GM19351 (cell line): Measurements from ENCODE around the gene KIF25.
"Not testable (repeated sequence)": the region's sequence is repeated elsewhere in the genome, so short reads cannot be mapped to it uniquely, and the experiment has no call there.

Source experiments
- ATAC-seq: cut with Tn5 transposase; IDR thresholded peaks from one replicate; pipeline ENCODE4 v1.9.1; 2021; ENCODE audit warnings: mild to moderate bottlenecking, moderate library complexity; ENCODE audit not compliant: unreplicated experiment

Gene KIF25

DNA sequence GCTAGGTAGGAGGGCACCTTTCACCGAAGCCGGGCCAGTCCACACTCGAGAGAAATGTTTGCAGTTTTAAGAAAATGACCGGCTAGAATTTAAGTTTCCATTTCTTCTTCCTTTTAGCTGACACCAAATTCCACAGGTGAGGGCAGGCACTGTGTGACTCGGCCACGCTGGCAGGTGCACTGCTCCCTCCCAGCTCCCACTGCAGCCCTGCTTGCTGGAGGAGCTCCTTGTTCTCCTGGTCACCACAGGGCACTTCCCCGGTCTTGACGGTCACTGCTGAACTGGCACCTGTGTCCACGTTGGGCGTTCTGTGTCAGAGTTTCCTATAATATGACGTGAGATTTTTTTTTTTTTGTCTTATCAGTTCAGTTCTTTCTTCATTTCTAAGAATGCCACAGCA is 3.6 kb upstream of the KIF25 start:
- ATAC-seq = no peak

DNA sequence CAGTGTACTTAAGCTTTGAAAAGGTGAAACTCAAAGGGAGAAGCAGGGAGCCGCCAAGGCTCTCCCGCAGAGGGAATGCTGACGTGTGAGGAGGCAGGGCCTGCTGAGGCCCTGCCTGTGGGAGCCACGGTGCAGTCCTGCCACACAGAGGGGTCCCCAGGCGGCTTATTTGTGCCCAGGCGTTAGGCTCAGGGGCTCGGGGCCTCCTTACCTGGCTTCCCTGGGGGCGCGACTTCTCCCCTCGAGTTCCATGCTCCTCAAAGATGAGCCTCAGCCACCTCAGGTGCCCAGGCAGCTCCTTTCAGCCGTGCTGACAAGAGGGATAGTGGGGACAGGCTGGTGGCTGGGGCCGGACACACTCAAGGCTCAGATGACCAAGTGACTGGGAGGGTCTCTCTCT is 2.2 kb upstream of the KIF25 start:
- no peak for ATAC-seq

DNA sequence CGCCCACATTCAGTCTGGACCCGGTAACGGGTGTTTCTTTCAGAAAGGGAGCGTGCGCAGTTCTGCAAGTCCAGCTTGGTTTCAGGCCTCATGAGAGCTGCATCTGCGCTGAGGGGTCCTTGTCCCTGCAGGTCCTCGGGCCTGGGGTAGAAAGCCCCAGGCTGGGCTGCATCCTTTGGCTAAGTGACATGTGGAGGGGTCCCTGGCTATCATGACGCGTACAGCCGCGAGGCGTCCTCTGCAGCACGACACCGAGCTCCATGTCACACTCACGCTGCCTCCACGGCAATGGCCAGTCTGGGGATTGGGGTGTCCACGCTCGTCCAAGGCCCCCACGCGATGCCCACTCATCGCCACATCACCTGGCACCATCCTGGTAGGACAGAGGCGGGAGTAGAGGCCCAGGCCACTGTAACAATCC is 1.7 kb upstream of the KIF25 start:
- ATAC-seq = no peak

DNA sequence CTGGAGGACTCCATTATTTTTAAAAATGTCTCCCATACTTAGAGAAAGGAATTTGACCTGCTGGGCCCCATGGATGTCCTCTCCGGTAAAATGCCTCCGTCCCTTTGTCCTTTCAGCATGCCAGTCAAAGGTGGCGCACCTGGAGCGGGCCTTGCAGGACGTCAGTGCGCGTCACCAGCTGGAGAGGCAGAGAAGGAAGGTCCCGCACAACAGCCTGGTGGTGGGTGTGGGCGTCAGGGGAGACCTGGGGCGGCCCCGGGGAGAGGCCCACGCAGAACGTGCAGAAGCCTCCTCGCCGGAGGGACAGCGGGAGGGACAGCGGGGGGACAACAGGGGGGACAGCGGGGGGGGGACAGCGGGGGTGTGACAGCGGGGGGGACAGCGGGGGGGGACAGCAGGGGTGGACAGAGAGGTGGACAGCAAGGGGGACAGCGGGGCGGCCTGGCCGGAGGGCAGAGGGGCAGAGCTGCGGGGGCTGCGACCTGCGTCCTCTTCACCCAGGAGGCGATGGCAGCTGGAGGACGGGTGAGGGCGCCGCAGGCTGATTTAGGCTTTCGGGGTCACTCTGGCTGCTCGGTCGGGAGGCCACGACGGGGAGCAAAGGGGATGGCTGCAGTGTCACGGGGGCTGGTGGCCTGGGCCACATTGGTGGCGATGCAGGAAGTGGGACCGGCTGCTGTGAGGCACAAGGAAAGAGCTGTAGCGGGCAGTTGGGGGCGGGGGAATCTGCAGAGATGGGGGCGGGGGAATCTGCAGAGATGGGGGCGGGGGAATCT is 859 bp upstream of the KIF25 start:
- no peak for ATAC-seq

DNA sequence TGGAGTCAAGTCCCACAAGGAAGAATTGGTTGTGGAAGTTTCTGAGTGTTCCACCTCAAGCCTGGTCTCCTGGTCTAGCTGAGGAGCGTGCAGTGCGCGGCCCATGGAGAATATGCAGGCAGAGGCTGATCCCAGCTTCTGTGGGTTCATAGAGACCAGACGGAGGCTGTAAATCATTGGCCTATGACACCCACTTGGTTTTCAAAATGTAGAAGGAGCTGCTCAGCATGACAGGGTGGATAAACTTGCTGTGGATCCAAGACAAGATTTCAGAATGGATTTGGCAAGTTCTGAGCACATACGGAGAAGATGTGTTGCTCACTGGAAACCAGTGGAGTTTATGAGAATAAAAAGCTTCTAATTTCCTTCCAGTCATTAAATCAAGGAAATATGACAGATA is 744 bp downstream of the KIF25 start:
- no peak for ATAC-seq

DNA sequence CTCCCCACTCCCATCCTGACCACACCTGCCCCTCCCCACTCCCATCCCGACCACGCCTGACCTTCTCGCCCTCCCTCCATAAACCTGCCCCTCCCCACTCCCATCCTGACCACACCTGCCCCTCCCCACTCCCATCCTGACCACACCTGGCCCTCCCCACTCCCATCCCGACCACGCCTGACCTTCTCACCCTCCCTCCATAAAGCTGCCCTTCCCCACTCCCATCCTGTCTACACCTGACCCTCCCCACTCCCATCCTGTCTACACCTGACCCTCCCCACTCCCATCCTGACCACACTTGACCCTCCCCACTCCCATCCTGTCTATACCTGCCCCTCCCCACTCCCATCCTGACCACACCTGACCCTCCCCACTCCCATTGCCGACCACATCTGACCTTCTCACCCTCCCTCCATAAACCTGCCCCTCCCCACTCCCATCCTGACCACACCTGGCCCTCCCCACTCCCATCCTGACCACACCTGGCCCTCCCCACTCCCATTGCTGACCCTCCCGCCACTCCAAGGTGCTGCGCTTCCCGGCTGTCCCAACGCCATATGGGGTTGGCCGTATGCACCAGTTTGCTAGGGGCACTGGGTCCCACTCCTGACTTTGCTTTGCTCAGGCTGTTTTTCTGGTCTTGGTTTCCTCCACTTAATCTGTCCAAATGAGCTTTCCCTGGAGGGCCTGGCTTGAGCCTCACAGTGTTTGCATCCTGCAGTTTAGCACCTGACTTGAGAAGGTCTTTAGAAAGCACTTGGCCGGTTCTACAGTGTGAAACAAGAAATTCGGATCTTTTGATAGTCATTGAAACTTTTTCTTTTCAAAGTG is 2.9 kb downstream of the KIF25 start:
- no peak for ATAC-seq

DNA sequence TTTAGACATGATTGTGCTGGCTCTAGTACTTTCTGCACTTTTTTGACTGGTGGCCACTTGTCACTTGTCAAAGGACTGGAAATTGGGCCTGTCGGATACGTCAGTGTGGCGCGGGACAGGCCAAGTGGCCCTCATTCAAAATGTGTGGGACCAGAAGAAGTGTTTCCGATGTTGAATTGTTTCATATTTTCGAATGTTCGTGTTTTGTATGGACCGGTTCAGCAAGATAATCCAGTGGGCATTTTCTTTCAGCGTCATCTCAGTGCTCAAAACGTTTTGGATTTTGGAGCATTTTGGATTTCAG is 3.5 kb downstream of the KIF25 start:
- ATAC-seq = no peak

DNA sequence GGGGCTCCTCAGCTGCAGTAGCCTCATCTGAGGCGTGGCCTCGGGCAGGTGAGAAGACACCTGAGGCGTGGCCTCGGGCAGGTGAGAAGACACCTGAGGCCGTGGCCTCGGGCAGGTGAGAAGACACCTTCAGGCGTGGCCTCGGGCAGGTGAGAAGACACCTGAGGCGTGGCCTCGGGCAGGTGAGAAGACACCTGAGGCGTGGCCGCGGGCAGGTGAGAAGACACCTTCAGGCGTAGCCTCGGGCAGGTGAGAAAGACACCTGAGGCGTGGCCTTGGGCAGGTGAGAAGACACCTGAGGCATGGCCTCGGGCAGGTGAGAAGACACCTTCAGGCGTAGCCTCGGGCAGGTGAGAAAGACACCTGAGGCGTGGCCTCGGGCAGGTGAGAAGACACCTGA is 4.0 kb downstream of the KIF25 start:
- ATAC-seq = not testable (repeated sequence)

DNA sequence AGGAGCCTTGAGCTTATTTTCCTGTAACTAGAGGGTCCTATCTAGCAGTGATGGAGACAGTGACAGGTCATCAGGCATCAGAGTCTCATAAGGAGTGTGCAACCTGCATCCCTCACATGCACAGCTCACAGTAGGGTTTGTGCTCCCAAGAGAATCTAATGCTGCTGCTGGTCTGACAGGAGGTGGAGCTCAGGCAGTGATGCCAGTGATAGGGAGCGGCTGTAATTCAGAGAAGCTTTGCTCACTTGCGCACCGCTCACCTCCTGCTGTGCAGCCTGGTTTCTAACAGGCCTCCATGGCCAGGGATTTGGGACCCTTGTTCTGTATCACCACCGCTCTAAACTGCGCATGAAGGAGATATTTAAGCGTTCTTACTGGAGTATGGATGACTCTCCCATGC is 5.3 kb downstream of the KIF25 start:
- no peak for ATAC-seq

DNA sequence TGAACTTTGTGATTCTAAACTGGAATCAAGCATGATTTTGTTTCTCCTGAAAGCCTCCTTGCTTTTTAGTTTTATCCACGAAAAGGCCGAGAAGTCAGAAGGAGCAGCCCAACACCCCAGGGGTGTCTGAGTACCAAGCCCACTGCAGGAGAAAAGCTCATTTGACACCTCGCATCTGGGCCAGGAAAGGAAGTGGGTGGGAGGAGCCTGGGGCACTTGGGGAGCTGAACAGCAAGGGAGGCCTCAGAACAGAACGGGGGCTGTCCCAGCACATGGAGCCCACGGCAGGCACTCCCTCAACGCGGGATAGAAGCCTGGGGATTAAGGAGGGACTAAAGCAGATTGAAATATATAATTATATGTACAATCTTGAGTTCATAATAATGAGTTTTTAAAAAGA is 6.6 kb downstream of the KIF25 start:
- ATAC-seq = no peak

DNA sequence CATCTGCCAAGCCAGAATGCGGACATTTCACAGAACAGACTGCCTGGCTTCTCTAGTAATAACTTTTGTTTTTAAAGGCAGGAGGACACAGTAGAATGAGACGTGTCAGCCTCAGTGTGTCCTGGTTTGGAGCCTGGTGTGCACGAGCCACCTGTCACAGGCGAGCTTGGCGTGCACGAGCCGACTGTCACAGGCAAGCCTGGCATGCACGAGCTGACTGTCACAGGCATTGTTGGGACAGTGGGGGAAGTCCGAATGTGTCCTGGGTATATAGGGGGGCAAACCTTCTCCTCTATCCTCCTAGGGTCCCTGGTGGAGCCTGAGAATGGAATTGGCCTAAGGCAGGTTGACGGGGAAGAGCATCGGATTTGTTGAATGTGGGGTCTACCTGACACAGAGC is 7.5 kb downstream of the KIF25 start:
- no peak for ATAC-seq

DNA sequence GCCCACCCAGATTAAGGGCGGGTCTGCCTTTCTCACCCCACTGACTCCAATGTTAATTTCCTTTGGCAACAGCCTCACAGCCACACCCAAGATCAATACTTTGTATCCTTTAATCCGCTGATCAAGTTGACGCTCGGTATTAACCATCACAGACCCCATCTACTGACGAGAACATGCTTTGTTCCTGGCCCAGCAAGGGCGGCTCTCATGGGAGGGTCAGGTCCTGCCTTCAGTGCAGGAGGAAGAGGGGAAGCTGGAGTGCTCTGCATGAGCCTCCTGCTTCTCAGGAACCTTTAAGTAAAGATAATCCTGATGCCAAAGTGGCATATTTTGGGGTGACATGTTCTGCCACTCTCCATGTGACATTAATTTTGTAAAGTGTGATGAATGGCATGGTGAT is 8.3 kb downstream of the KIF25 start:
- no peak for ATAC-seq

DNA sequence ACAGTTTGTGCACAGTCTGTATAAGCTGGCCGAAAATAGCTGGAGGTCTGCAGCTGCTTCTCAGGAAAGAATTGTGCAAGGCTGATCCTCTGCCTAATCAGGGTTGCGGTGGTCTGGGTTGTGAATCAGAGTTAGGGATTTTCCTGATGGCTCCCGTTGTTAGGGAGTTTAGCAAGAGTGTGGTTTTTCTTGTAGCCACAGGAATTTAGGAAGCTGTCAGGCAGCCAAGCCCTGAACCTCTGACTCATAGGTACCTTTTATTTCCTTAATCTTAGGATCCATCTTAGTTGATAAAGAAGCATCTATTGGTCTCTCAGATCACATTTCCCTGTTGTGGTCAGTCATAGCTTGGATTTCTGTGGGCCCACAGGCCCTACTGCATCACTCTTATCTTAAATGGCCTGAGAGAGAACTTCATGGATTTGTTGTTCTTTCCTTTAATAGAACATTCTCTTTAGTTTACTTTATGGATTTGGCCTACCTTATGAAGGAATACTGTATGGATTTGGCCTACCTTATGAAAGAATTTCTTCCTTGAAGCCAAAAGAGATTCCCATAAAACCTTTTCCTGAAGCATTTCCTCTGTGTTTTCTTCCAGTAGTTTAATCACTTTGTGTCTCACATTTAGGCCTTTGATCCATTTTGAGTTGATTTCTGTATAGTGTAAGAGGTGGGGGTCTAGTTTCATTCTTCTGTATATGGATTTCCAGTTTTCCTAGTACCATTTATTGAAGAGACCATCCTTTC is 10.3 kb downstream of the KIF25 start:
- no peak for ATAC-seq

DNA sequence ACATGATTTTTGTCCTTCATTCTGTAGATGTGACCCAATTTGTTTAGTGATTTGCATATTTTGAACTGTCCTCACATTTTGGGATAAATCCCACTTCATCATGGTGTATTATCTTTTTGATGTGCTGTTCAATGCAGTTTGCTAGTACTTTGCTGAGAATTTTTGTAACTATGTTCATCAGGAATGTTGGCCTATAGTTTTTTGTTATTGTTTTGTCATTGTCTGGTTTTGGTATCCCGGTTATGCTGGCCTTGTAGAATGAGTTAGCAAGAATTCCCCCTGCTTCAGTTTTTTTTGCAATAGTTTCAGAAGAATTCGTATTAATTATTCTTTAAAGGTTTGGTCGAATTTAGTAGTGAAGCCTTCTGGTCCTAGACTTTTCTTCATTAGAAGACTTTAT is 11.9 kb downstream of the KIF25 start:
- ATAC-seq = no peak

DNA sequence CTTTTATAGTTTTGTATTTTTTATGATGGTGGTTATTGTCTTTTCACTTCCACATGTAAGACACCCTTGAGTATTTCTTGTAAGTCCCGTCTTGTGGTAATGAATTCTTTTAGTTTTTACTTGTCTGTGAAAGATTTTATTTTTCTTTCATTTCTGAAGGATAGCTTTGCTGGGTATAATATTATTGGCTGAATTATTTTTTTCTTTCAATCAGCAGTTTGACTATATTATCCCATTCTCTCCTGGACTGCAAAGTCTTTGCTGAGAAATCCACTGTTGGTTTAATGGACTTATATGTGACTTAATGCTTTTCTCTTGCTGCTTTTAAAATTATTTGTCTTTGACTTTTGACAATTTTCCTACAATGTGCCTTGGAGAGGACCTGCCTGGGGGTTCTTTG is 13.8 kb downstream of the KIF25 start:
- no peak for ATAC-seq

DNA sequence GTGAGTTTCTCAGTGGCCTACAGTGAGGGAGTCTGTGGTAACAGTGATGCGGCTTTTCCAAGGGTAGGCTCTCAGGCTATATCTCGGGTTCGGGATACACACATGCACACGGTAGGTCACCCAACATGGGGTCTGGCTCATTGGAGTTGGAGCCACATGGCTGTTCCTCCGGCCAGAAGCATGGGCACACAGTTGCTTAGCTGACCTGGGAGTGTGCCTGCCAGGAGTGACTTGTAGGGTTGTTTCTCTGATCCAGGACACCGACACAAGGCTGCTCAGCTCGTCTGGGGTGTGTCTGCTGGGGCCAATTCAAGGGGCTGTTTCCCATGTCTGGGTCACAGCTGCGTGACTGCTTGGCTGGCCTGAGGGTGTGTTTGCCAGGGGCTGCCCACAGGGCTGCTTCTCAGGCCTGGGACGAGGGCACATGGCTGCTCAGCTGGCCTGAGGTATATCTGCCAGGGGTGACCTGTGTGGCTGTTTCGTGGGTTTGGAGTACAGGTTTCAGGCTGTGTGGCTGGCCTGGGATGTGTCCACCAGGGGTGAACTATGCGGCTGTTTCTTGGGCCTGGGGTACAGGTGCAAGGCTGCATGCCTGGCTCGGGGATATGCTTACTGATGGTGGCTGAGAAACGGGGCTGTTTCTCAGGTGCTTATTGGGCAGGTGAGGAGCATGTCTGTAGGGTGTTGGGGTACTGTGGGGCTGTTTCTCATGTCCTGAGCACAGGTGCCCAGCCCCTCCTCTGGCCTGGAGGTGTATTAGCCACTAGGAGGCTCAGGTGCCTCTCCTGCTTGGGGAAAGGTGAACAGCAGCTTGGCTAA is 15.2 kb downstream of the KIF25 start:
- ATAC-seq = no peak

DNA sequence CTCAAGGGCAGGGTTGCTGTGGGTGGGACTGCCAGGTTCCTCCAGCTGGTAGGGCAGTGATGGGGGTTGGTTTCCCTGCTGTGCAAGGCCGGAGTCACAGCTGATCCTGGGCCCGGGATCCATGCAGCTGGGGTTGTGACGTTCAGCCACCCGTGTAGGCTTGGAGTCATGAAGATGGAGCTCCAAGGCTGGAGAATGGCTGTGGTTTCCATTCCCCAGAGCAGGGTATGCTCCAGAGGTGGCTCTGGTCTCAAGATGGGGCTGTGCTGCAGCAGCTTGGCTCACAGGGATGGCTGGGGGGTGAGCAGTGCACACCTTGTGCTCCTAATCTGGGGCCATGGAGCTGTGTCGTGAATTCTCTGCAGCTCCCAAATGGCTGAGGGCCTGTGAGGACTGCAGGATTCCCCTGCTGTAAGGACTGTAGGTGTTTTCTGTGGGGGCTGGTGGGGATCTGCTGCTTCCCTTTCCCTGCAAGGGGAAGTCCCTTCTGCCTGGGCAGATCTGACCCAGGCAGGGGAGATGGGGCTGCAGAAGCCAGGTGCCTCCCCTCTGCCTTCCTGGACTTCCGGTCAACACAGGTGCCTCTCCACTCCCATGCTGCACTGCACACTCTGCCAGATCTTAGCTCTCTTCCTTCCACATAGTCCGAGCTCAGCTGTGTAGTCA is 15.9 kb downstream of the KIF25 start:
- no peak for ATAC-seq

DNA sequence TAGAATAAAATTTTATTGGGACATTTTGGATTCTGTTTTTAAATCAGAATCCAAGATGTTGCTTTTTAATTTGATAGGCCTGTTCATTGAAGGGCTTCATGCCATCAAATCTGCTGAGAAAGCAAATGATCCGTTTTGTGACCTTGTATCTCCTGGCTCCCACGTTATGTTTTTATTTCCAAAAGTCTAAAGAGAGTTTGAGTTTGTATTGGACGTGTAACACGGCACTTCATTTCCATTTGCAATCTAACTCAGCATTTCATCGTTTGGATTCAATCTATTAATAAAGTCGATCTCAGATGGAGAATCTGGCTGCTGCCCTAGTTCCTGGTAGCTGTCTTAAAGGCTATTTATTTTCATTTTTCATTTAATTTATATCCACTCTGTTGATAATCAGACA is 17.0 kb downstream of the KIF25 start:
- ATAC-seq = no peak

DNA sequence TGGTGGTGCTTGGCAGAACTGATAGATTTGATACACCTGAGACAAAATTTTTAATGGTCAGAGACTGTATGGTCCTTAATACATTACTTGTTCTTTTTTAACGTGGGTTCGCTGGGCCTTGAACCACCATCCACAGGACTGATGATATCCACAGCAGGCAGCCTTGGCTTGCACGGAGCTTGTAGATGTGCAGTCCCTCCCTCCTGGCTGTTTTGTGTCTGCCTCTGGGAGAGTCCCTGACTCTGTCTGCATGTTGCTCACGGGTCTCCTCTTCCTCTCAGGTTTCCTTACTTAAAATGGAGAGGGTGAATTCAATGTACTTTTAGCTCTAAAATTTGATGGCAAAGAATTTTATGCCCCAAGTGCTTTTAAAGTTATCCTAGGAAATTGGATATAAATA is 17.5 kb downstream of the KIF25 start:
- ATAC-seq = no peak

DNA sequence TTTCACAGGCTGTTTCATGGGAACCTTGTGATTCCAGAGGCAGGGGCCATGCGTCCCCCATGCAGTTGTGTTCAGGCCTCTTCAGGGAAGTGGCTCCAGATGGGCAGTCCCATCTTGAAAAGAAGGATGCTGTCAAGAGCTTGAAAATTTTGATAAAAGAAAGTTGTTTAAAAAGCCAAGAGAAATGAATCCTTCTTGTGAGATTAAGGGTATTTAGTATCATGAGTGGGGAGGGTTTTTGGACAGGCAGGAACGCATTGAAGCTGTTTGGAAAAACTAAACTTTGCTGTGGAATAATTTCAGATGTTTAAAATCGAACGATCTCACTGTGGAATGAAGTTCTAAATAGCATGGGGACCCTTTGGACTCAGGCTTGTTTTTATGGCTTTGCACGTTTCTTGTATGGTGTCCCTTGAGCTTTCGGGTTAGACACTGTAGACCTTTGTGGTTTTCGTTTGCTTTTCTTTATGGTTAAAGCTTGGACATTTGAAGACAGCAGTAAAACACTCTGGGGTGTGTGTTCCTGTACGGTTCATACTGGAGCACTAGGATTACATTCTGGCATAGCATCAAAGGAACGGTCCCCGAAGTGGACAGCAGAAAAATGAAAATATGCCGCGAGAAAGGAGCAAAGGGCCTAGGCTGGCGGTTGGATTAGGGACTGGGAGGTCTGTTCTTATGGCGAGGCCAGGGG is 18.2 kb downstream of the KIF25 start:
- ATAC-seq = no peak
